Bronchial epithelial cell (primary cell): ENCODE data around the gene WDR90. TPM values are rescaled to one million over a fixed set of nuclear protein-coding genes. Genes with fewer than 3 reads are reported as not detected.
"Not testable (repeated sequence)": the region's sequence is repeated elsewhere in the genome, so short reads cannot be mapped to it uniquely, and the experiment has no call there.

ENCODE experiments used
- DNase-seq: peaks from one replicate; pipeline ENCODE4 v3.0.0-alpha.2; 2010; ENCODE audit warnings: low read depth
- FAIRE-seq: peaks from 2 replicates; lab custom pipeline; 2011; peaks lifted over from hg19 to GRCh38; lab: Jason Lieb, UNC
- H3K27me3 ChIP-seq: 2 replicates; pipeline ENCODE4 v1.5.1; 2011; ENCODE audit warnings: low read length; ENCODE audit not compliant: control insufficient read depth, insufficient read depth
- H3K36me3 ChIP-seq: 2 replicates; pipeline ENCODE4 v1.5.1; 2011; ENCODE audit warnings: low read length; ENCODE audit not compliant: control insufficient read depth, insufficient read depth
- H3K4me3 ChIP-seq: 2 replicates; pipeline ENCODE4 v1.5.1; 2011; ENCODE audit warnings: mild to moderate bottlenecking, low read depth, low read length, control low read depth
- CTCF ChIP-seq: IDR thresholded peaks from 2 replicates; pipeline ENCODE4 v1.5.1; 2011; ENCODE audit warnings: mild to moderate bottlenecking, moderate library complexity, low read length, control low read depth, inconsistent platforms; ENCODE audit not compliant: insufficient read depth, severe bottlenecking
- total RNA-seq: library from RNA; depleted of rRNA; stranded (reverse); fragments of >200 nt; gene quantifications from 2 replicates; pipeline ENCODE4 v1.2.1, GENCODE V29; 2014

The WDR90 gene
- total RNA-seq, 1 donor from 2014 or later, result 4.2 TPM

GRCh38 chr16:711084-711483 is 61.9 kb downstream of the WDR90 start:
- Histone ChIP-seq H3K4me3 (no peak overlapping the region), H3K27me3 (peaks cover 20% of the 10 kb centered on the region), H3K36me3 (no peaks in the 10 kb centered on the region)
- DNase-seq, result no peak
- no peak for TF ChIP-seq CTCF
- no peak for FAIRE-seq

- TF ChIP-seq CTCF, result peak; percentile 95
- Histone ChIP-seq H3K36me3 (no peaks in the 10 kb centered on the region), H3K4me3 (no peak overlapping the region), H3K27me3 (peaks cover 17% of the 10 kb centered on the region)
- FAIRE-seq, result no peak
- DNase-seq, result peak; percentile 28
Observed at GRCh38 chr16:711548-712320, 62.6 kb downstream of the WDR90 start.

GRCh38 chr16:712740-713250 is 63.6 kb downstream of the WDR90 start:
- DNase-seq, result peak; percentile 94
- peaks cover 13% of the 10 kb centered on the region for H3K27me3 ChIP-seq
- peak; percentile 52 for FAIRE-seq

GRCh38 chr16:714079-714478 is 64.9 kb downstream of the WDR90 start:
- no peak for TF ChIP-seq CTCF
- no peaks in the 10 kb centered on the region for H3K36me3 ChIP-seq
- FAIRE-seq, result no peak
- no peak overlapping the region for H3K4me3 ChIP-seq
- H3K27me3 ChIP-seq, result peaks cover 11% of the 10 kb centered on the region
- peak; percentile 29 for DNase-seq

More at GRCh38 chr16:712740-713250, 63.6 kb downstream of the WDR90 start:
- H3K36me3 ChIP-seq, H3K4me3 ChIP-seq: not testable (repeated sequence)
- peak; percentile 56 for TF ChIP-seq CTCF

- peak; percentile 47 for DNase-seq
- Histone ChIP-seq H3K4me3 (peak within 1 kb of the TSS; percentile 63), H3K27me3 (peaks cover 7% of the 10 kb centered on the region), H3K36me3 (no peaks in the 10 kb centered on the region)
- no peak for TF ChIP-seq CTCF
- FAIRE-seq, result no peak
Observed at GRCh38 chr16:714558-715476, 65.7 kb downstream of the WDR90 start, which contains the start of gene METRN. METRN (plus strand) TSS chr16:715118; CDS start chr16:715290, 172 bp downstream.
